GM21717 (cell line): ENCODE results near the gene C12orf56.
"Not testable (repeated sequence)": the region's sequence is repeated elsewhere in the genome, so short reads cannot be mapped to it uniquely, and the experiment has no call there.

Source experiments
- ATAC-seq: cut with Tn5 transposase; IDR thresholded peaks from one replicate; pipeline ENCODE4 v1.9.1; 2021; ENCODE audit warnings: mild to moderate bottlenecking, moderate library complexity; ENCODE audit not compliant: unreplicated experiment

Gene C12orf56

GRCh38 chr12:64240781-64241180 lies 149.8 kb downstream of the C12orf56 start:
- no peak for ATAC-seq

GRCh38 chr12:64237382-64237781 lies 153.2 kb downstream of the C12orf56 start:
- no peak for ATAC-seq

GRCh38 chr12:64236549-64236948 lies 154.0 kb downstream of the C12orf56 start:
- no peak for ATAC-seq

- ATAC-seq = no peak
These were observed 158.4 kb downstream of the C12orf56 start for GRCh38 chr12:64232196-64232595.

- no peak for ATAC-seq
These were observed 160.8 kb downstream of the C12orf56 start for GRCh38 chr12:64229796-64230195.

GRCh38 chr12:64229240-64229639 lies 161.3 kb downstream of the C12orf56 start:
- no peak for ATAC-seq

GRCh38 chr12:64225626-64226025 lies 164.9 kb downstream of the C12orf56 start:
- no peak for ATAC-seq

- peak; percentile 97 for ATAC-seq
These were observed 168.4 kb downstream of the C12orf56 start, which contains the start of gene KICS2 for GRCh38 chr12:64222009-64222765. Gene KICS2, minus strand, starts transcription at chr12:64222296. Its CDS starts 59 bp downstream, at chr12:64222237.

GRCh38 chr12:64221651-64222008 lies 168.9 kb downstream of the C12orf56 start:
- ATAC-seq = peak; percentile 37

- ATAC-seq = no peak
These were observed 170.5 kb downstream of the C12orf56 start for GRCh38 chr12:64220046-64220445.

- ATAC-seq = no peak
These were observed 171.4 kb downstream of the C12orf56 start for GRCh38 chr12:64219145-64219544.

GRCh38 chr12:64218597-64218996 lies 172.0 kb downstream of the C12orf56 start:
- no peak for ATAC-seq

- not testable (repeated sequence) for ATAC-seq
These were observed 172.9 kb downstream of the C12orf56 start for GRCh38 chr12:64217643-64218042.

- no peak for ATAC-seq
These were observed 174.3 kb downstream of the C12orf56 start for GRCh38 chr12:64216239-64216638.
